Measurements from ENCODE around the gene CRISP2.

CRISP2 gene

GRCh38 chr6:49662231-49662891 lies 51.0 kb downstream of the CRISP2 start:
- DNase-seq (ENCODE audit: low spot score) (no peak), FAIRE-seq (no peak)

- FAIRE-seq: peak; percentile 35
- no peak for DNase-seq (ENCODE audit: low spot score)
Observed at GRCh38 chr6:49653942-49654341, 59.4 kb downstream of the CRISP2 start.

GRCh38 chr6:49653438-49653837 lies 59.9 kb downstream of the CRISP2 start:
- no peak for FAIRE-seq

GRCh38 chr6:49651239-49651638 lies 62.1 kb downstream of the CRISP2 start:
- FAIRE-seq (no peak), DNase-seq (ENCODE audit: low spot score) (no peak)

More at GRCh38 chr6:49653438-49653837, 59.9 kb downstream of the CRISP2 start:
- DNase-seq (ENCODE audit: low spot score): no peak

- no peak for DNase-seq (ENCODE audit: low spot score)
- FAIRE-seq: no peak
Observed at GRCh38 chr6:49649988-49650387, 63.4 kb downstream of the CRISP2 start.

- FAIRE-seq (no peak), DNase-seq (ENCODE audit: low spot score) (no peak)
Observed at GRCh38 chr6:49648036-49648435, 65.3 kb downstream of the CRISP2 start.

GRCh38 chr6:49647476-49647875 lies 65.9 kb downstream of the CRISP2 start:
- FAIRE-seq (no peak), DNase-seq (ENCODE audit: low spot score) (no peak)

- FAIRE-seq: no peak
Observed at GRCh38 chr6:49646942-49647341, 66.4 kb downstream of the CRISP2 start.

GRCh38 chr6:49646130-49646824 lies 67.1 kb downstream of the CRISP2 start:
- FAIRE-seq: no peak
- DNase-seq (ENCODE audit: low spot score): no peak

More at GRCh38 chr6:49646942-49647341, 66.4 kb downstream of the CRISP2 start:
- no peak for DNase-seq (ENCODE audit: low spot score)

- no peak for DNase-seq (ENCODE audit: low spot score)
- FAIRE-seq: no peak
Observed at GRCh38 chr6:49645139-49645538, 68.2 kb downstream of the CRISP2 start.
